Fibroblast of lung (primary cell): Measurements from ENCODE around the gene ACTA1. TPM values are rescaled to one million over a fixed set of nuclear protein-coding genes. Genes with fewer than 3 reads are reported as not detected.

Experiments
- DNase-seq, 2 donors: peaks; one replicate each; pipeline versions ENCODE4 v3.0.0 to v3.0.0-alpha.2; 2010; ENCODE audit warnings: low read depth in 2 of 2
- H2AFZ ChIP-seq: 2 replicates; pipeline ENCODE4 v1.5.1; 2012; ENCODE audit warnings: low read length, control low read depth, inconsistent platforms
- H3K27ac ChIP-seq: 2 replicates; pipeline ENCODE4 v1.5.1; 2011; ENCODE audit warnings: low read length, control low read depth; ENCODE audit not compliant: insufficient read depth
- H3K27me3 ChIP-seq: 2 replicates; pipeline ENCODE4 v1.5.1; 2011; ENCODE audit warnings: mild to moderate bottlenecking, low read length; ENCODE audit not compliant: control insufficient read depth, insufficient read depth
- H3K36me3 ChIP-seq: 2 replicates; pipeline ENCODE4 v1.5.1; 2011; ENCODE audit warnings: low read length; ENCODE audit not compliant: control insufficient read depth, insufficient read depth
- H3K4me1 ChIP-seq: 2 replicates; pipeline ENCODE4 v1.5.1; 2011; ENCODE audit warnings: low read length; ENCODE audit not compliant: control insufficient read depth, insufficient read depth; ENCODE audit errors: extremely low read depth
- H3K4me2 ChIP-seq: 2 replicates; pipeline ENCODE4 v1.5.1; 2011; ENCODE audit warnings: low read length, control low read depth; ENCODE audit not compliant: insufficient read depth; ENCODE audit errors: extremely low read depth
- H3K4me3 ChIP-seq, 4 experiments: fragments of 200-600 bp in 1 of 4; sonication (generic) in 1 of 4; replicated peaks in 1 of 4; 2 replicates each; pipeline ENCODE4 v1.5.1; 2011 to 2016; ENCODE audit warnings: low read length in 4 of 4, low read depth in 3 of 4, mild to moderate bottlenecking in 3 of 4, control low read depth in 2 of 4, inconsistent platforms in 1 of 4, mixed read lengths in 1 of 4; ENCODE audit not compliant: insufficient read depth in 1 of 4; ENCODE audit errors: control extremely low read depth in 1 of 4
- H3K79me2 ChIP-seq: 2 replicates; pipeline ENCODE4 v1.5.1; 2012; ENCODE audit warnings: mild to moderate bottlenecking, low read length, inconsistent platforms; ENCODE audit not compliant: control insufficient read depth, insufficient read depth
- H3K9ac ChIP-seq: 2 replicates; pipeline ENCODE4 v1.5.1; 2011; ENCODE audit warnings: mild to moderate bottlenecking, low read length, control low read depth; ENCODE audit not compliant: insufficient read depth
- H3K9me3 ChIP-seq: 2 replicates; pipeline ENCODE4 v1.5.1; 2012; ENCODE audit warnings: low read depth, low read length; ENCODE audit not compliant: control insufficient read depth, insufficient read depth
- H4K20me1 ChIP-seq: 2 replicates; pipeline ENCODE4 v1.5.1; 2011; ENCODE audit warnings: low read length; ENCODE audit not compliant: control insufficient read depth, insufficient read depth; ENCODE audit errors: extremely low read depth
- EZH2 ChIP-seq: IDR thresholded peaks from 2 replicates; pipeline ENCODE4 v1.5.1; 2012; ENCODE audit warnings: low read length, control low read depth, mild to moderate bottlenecking; ENCODE audit errors: missing control alignments
- polyA plus RNA-seq, 2 donors: library from polyadenylated mRNA; depleted of rRNA in 1 of 2; stranded (reverse) in 1 of 2; unstranded in 1 of 2; fragments of >200 nt; gene quantifications; 2 replicates each; pipeline ENCODE4 v1.2.1, GENCODE V29; 2011 to 2012; ENCODE audit warnings: missing spikeins in 1 of 2
- total RNA-seq: library from RNA; depleted of rRNA; stranded (reverse); fragments of >200 nt; gene quantifications from 2 replicates; pipeline ENCODE4 v1.2.1, GENCODE V29; 2014
- TF ChIP-seq, protein P1 (sequence below), 2 donors: IDR thresholded peaks in 1 of 2; conservative IDR thresholded peaks in 1 of 2; 1 replicate in 1 of 2; 2 replicates in 1 of 2; pipeline ENCODE4 v1.5.1; 2011 to 2012; ENCODE audit warnings: low read length in 2 of 2, control low read depth in 1 of 2, inconsistent platforms in 1 of 2, low read depth in 1 of 2, mild to moderate bottlenecking in 1 of 2

ACTA1 gene
- total and polyA plus RNA-seq, 2 donors (not counting 1 experiment from before 2014, with no cell fraction given) = not detected

DNA sequence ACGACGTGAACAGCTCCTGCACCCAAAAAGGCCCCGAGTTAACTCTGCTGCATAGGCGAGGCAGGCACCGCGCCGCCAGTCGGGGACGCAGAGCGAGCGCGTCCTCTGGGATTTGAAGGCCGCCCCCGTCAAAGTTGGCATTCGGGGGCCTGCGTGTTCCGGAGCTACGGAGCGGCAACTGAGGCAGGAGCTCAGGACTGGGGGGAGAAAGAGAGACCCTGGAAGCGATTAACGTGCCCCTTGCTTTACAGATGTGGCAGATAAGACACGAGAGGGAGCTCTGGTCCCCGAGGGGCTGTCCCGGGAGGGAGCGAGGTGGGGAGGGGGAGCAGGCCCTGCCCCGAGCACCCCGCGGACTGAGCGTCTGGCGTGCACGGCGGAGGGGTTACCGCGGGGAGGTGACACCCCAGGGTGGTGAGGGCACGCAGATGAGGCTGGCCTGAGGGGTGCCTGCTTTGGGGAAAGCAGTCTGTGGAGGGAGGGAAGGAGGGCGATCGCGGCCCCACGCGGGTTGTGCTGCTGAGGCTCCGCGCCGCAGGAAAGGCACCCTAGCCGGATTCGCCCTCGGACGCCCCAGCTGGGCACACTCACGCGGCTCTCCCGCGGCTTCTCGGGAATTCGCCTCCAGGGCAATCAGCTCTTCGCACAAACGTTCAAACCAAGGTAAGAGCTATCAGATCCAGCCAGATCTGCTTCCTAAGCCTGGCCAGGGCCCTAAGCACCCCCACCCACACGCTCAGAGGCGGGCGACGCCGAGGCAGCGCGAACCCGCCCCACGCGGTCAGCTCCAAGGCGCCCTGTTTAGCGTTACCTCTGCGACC, 26.5 kb downstream of the ACTA1 start:
- no peak overlapping the region for H2AFZ ChIP-seq

DNA sequence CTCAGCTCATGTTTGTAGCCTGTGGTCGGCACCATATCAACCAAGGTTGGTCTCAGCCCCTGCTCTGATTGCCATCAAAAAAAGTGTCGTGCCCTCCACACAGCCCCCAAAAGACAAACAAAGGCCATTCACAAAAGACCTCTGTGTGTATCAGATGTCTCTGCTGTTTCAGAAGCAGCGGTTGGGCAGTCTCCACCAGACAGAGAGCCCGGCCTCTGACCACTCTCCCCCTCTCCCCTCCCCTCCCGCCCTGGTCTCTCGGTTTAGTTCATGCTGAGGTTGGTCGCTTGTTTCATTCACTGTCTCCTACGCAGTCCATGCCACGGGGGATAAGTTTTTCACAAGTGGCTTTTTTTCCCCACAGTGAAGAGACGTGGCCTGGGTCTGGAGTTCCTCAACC, 27.1 kb downstream of the ACTA1 start:
- Histone ChIP-seq H3K9ac (no peak overlapping the region), H3K36me3 (no peaks in the 10 kb centered on the region), H3K4me2 (no peak overlapping the region), H4K20me1 (no peaks in the 10 kb centered on the region), H3K79me2 (no peaks in the 10 kb centered on the region), H2AFZ (no peak overlapping the region), H3K4me3 (peak overlapping the region in 1 of 4 experiments; percentile 39), H3K9me3 (no peaks in the 10 kb centered on the region), H3K27ac (no peak overlapping the region), H3K4me1 (no peaks in the 10 kb centered on the region), H3K27me3 (peaks cover 25% of the 10 kb centered on the region)
- no peak for DNase-seq
- no peak for TF ChIP-seq EZH2
- TF ChIP-seq, protein P1, sequence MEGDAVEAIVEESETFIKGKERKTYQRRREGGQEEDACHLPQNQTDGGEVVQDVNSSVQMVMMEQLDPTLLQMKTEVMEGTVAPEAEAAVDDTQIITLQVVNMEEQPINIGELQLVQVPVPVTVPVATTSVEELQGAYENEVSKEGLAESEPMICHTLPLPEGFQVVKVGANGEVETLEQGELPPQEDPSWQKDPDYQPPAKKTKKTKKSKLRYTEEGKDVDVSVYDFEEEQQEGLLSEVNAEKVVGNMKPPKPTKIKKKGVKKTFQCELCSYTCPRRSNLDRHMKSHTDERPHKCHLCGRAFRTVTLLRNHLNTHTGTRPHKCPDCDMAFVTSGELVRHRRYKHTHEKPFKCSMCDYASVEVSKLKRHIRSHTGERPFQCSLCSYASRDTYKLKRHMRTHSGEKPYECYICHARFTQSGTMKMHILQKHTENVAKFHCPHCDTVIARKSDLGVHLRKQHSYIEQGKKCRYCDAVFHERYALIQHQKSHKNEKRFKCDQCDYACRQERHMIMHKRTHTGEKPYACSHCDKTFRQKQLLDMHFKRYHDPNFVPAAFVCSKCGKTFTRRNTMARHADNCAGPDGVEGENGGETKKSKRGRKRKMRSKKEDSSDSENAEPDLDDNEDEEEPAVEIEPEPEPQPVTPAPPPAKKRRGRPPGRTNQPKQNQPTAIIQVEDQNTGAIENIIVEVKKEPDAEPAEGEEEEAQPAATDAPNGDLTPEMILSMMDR (conservative IDR thresholded peaks at IDR 0.05 in 1 of 2, IDR thresholded peaks at IDR 0.05 in 1 of 2; ENCODE audit: low read depth in 1 of 2, low read length in 2 of 2) = no peak

More for the DNA sequence above, 26.5 kb downstream of the ACTA1 start:
- DNase-seq = no peak
- Histone ChIP-seq H3K4me3 (peak overlapping the region in 1 of 4 experiments; percentile 39), H4K20me1 (no peaks in the 10 kb centered on the region), H3K4me1 (no peaks in the 10 kb centered on the region), H3K9me3 (no peaks in the 10 kb centered on the region), H3K4me2 (peak overlapping the region; percentile 59), H3K27ac (no peak overlapping the region), H3K79me2 (no peaks in the 10 kb centered on the region), H3K36me3 (no peaks in the 10 kb centered on the region), H3K9ac (no peak overlapping the region), H3K27me3 (peaks cover 25% of the 10 kb centered on the region)
- TF ChIP-seq, protein P1 (conservative IDR thresholded peaks at IDR 0.05 in 1 of 2, IDR thresholded peaks at IDR 0.05 in 1 of 2; ENCODE audit: low read depth in 1 of 2, low read length in 2 of 2) = no peak
- TF ChIP-seq EZH2 = peak; percentile 71

DNA sequence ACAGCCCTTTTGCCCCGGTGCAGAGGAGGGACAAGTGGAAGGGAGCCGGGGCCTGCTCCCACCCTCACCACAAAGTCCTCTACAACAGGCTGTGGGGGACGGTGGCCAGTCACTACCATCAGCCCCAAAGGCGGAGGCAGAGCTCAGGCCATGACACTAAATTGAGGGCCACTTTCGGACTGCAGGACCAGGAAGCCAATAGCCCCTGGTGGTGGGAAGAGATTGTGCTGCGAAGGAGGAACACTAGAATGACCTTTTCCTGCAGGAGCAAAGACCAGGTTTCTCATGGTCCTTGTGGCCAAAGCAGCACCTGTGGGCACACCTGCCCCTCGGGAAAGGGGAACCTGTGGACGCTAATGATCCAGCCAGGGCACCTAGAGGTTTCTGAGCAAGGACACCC, 30.3 kb downstream of the ACTA1 start:
- H3K4me3 ChIP-seq = no peak overlapping the region
- H3K27me3 ChIP-seq = peaks cover 22% of the 10 kb centered on the region
- TF ChIP-seq, protein P1 (conservative IDR thresholded peaks at IDR 0.05 in 1 of 2, IDR thresholded peaks at IDR 0.05 in 1 of 2; ENCODE audit: low read depth in 1 of 2, low read length in 2 of 2) = no peak
- TF ChIP-seq EZH2 = no peak
- H2AFZ ChIP-seq = no peak overlapping the region
- no peaks in the 10 kb centered on the region for H3K79me2 ChIP-seq
- H3K36me3 ChIP-seq = no peaks in the 10 kb centered on the region
- H3K4me1 ChIP-seq = no peaks in the 10 kb centered on the region
- H3K9me3 ChIP-seq = no peaks in the 10 kb centered on the region
- no peaks in the 10 kb centered on the region for H4K20me1 ChIP-seq
- no peak overlapping the region for H3K9ac ChIP-seq
- H3K27ac ChIP-seq = no peak overlapping the region
- no peak overlapping the region for H3K4me2 ChIP-seq
- no peak for DNase-seq
